ENCODE data around the gene ABTB2. TPM values are rescaled to one million over a fixed set of nuclear protein-coding genes. Genes with fewer than 3 reads are reported as not detected.
"Not testable (repeated sequence)": the region's sequence is repeated elsewhere in the genome, so short reads cannot be mapped to it uniquely, and the experiment has no call there.

ABTB2 gene
- polyA plus RNA-seq (2013, experiment 1 of 2; ENCODE audit: insufficient read length), result 2.2 TPM
- polyA plus RNA-seq (2013, experiment 2 of 2; ENCODE audit: insufficient read length), result 2.0 TPM

GRCh38 chr11:34357701-34358257 is at the start of gene ABTB2:
Gene ABTB2 (minus strand): TSS chr11:34358010.
- peak; percentile 98 for DNase-seq

DNA sequence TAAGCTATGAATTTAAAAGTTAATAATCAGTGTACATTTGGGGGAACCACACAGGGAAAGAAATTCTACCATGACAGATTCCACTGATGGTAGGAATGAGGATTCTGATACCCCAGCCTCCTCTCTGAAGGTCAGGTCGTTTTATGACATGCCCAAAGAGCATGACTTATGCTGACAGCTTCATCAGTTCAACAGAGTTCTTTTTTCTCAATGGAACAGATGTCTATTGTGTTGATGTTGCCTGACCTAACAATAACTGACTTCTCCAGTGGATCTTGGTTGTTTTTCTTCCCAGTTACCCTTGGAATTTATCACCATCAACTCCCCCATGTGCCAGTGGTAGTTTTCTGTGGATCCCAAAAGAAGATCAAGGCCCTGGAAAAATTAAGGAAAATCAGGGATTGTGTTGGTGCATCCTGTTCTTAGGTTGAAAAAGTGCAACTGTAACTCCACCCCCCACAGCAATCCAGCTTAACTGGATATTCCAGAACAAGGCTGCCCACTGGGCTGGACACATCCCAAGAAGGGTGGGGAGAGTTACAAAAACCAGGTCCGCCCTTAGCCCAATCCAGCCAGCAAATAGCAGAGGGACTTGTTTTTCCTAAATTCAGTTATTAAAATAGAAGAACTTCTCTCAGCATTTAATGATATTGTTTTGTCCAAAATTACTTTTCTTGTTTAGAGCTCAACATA is 49.5 kb upstream of the ABTB2 start:
- no peak for DNase-seq

DNA sequence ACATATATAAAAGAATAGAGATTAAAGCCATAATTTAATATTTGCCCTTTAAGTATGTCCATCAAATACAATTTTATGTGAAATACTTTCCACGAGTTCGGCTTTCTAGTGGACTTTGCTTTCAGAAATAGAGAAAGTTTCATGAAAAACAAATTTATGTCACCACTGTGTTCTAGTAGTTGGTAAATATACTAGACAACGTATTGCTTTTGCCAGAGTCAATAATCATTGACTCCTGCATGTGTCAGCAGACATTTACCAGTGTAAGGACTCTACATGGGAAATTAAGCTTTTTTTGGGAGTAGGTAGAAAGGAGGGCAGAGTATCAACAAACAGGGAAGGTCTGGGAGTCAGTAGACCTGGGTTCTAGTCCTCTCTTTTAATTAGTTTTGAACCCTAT is 48.6 kb upstream of the ABTB2 start:
- DNase-seq, result no peak

- DNase-seq, result peak; percentile 56
Observed at GRCh38 chr11:34405079-34405858, 47.5 kb upstream of the ABTB2 start.

GRCh38 chr11:34404280-34404679 is 46.5 kb upstream of the ABTB2 start:
- no peak for DNase-seq

DNA sequence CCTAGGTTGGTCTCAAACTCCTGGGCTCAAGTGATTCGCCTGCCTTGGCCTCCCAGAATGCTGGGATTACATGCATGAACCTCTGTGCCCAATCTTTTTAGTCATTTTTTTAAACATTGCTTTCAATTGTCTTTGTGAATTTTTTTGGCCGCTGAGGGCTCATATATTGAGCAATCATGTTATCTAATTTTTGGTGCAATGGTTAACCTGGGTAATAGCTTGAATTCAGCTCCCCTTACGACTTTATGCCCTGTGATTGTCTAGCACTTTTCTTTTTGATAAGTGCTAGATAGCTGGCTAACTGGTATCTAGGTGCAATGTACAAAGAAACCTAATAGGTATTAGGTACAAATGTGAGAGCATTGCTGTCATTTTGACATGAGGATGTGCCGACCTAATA is 45.6 kb upstream of the ABTB2 start:
- no peak for DNase-seq

- DNase-seq, result no peak
Observed at GRCh38 chr11:34397811-34398210, 40.0 kb upstream of the ABTB2 start.

- no peak for DNase-seq
Observed at GRCh38 chr11:34397120-34397519, 39.3 kb upstream of the ABTB2 start.

DNA sequence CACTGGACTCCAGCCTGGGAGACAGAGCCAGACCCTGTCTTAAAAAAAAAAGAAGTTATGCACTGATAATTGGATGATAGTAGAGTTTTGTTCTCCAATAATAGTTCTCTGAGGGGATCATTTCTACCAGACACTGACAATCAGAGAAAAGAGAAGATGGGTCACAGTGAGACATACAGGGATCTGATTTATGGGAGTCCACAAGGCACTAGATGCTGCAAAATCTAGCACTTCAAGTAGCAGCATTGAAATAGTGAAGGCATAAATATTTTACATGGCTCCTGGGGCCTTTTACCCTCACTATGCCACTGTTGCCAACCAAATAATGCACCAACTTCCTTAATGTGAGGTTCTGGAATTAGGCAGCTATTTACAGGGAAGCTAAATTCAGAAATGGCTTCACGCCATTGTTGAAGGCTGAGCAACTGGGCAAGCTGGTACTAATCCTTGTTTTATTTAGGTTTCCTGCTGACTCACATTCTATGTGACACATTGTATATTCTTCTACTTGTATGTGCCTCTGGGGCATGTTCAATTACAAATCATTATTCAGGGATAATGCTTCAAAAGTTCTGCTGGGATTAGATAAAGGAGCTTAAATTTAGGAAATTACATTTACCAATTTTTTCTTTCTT is 38.2 kb upstream of the ABTB2 start:
- peak; percentile 59 for DNase-seq

DNA sequence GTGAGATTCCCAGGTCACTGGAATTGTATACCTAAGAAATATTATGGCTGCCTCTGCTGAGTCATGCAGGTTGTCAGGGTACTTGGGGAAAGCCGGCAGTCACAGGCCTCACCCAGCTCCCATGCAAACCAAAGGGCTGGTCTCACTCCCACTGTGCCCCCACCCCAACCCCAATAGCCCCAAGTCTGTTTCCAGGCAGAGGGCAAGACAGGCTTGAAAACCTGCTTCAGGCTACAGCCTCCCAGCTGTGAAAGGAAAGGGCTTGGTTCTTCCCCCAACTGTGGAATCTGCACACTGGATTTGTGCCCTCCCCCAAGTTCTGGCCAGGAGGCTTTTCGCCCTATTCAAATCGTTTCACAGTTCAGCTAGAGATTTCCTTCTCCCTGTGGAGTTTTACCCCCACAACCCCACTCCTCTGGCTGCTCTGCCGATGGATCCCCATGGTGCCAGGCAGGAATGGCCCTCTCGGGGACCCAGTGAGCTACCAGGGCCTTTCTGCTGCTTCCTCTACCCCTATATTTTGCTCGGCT is 37.0 kb upstream of the ABTB2 start:
- no peak for DNase-seq

DNA sequence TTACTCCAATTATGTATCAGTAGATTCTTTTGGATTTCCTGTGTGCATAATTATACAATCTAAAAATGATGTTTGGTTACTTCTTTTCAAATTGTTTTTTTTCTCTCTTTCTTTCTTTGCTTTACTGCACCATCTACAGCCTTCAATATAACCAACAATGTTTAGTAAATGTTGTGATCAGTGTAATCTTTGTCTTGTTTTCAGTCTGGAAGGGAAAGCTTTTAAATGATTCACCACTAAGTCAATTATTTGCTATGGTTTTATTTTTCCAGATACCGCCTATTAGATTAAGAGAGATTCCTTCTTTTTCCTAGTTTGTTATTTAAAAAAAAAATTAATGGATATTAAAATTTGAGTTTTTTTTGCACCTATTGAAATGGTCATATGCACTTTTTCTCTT is 29.8 kb upstream of the ABTB2 start:
- no peak for DNase-seq

DNA sequence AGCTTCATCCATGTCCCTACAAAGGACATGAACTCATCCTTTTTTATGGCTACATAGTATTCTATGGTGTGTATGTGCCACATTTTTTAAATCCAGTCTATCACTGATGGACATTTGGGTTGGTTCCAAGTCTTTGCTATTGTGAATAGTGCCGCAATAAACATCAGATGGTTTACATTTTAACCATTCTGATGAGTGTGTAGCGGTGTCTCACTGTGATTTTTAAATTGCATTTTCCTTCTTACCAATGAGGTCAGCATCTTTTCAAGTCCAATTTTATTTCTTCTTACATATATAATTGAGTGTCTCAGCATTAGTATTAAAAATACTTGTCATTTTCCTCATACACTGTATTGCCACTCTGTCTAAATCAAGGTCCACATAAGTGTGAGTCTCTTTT is 28.5 kb upstream of the ABTB2 start:
- not testable (repeated sequence) for DNase-seq

DNA sequence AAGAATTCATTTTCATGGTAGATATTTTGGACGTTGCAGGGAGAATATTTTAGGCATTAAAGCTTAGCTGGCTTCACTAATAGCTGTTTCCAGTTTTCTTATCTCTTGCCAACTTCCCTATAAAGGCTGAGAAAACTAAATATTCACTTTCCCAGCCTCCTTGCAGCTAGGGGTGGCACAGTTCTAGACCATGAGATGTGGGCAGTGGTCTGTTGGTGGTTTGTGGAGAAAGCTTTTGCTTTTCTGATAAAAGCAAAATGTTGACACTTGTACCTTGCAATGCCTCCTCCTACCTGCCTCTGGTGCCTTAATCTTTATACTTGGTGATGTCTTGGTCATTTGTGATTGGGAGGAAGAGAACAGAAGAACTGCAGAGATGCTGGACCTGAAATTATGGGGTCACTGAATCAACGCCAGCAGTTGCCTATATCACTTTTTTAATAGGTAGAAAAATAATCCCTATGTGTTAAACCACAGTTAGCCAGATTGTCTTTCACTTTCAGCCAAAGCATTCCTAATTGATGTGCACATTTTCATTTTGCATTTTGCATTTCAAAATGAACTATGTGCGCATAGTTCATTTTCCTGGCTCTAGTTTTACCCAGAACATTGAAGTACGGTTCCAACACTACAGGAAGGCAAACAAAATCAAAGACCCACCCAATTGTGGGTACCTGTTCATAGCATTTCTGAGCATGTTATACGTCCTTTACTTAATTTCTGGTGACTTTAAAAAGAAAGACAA is 24.9 kb upstream of the ABTB2 start:
- no peak for DNase-seq

DNA sequence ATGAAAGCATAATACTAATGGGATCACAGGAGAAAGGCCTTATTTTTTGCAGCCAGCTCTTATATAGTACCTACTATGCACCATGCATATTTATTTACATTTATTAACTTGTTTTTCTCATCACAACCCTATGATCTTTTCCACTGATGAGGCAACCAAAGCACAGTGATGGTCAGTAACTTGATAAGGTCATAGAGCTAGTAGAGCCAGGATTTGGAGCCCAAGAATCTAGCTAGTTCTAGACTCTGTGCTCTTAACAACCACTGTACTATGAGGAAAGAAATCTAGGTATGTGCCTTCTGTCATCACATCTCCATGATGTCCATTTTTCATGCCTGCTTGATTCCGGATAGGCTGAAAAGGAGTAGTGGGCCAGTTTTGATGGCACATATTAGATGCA is 24.0 kb upstream of the ABTB2 start:
- no peak for DNase-seq

GRCh38 chr11:34380696-34381095 is 22.9 kb upstream of the ABTB2 start:
- peak; percentile 77 for DNase-seq

GRCh38 chr11:34379539-34379938 is 21.7 kb upstream of the ABTB2 start:
- no peak for DNase-seq

DNA sequence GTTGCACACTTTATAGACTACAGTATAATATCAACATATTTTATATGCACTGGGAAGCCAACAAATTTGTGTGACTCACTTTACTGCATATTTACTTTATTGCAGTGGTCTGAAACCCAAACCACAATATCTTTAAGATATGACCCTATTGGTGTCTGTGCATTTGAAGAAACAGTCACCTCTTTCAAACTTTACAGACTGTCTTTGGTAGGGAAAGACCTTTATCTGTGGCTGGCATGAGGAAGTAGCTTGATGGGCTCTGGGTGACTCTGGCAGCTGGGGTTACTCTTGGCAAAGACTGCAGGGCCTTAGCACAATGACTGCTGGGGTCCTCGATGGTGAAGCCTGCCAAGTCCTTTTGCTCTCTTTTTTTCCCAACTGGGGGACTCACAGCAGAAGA is 21.3 kb upstream of the ABTB2 start:
- peak; percentile 72 for DNase-seq

DNA sequence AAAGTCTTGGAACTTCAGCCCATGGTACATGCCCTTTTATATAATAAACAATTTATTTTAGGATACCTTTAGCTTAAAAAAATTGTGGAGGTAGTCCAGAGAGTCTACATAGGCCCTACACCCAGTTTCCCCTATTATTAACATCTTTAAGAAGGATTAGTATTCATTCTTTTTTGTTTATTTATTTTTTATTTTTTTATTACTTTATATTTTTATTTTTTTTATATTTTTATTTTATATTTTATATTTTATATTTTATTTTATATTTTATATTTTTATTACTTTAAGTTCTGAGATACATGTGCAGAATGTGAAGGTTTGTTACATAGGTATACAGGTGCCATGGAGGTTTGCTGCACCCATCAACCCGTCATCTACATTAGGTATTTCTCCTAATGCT is 15.9 kb upstream of the ABTB2 start:
- DNase-seq, result no peak

DNA sequence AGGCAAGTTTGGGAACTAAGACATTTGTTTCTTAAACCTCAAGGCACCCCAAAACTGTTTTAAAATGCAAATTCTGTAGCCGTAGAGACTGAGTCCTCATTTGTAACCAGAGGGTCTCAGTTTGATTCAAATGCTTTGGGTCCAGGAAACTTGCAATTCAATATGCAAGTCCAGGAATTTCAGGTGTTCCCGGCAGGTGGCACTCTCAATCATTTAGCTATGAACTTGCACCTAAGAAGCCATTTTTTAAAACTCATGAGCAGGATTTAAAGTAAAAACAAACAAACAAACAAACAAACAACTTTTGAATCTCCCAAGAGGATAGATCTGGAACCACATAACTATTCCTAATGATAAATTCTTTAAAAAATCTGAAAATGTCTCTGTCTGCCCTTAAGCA is 8.7 kb upstream of the ABTB2 start:
- DNase-seq, result no peak

DNA sequence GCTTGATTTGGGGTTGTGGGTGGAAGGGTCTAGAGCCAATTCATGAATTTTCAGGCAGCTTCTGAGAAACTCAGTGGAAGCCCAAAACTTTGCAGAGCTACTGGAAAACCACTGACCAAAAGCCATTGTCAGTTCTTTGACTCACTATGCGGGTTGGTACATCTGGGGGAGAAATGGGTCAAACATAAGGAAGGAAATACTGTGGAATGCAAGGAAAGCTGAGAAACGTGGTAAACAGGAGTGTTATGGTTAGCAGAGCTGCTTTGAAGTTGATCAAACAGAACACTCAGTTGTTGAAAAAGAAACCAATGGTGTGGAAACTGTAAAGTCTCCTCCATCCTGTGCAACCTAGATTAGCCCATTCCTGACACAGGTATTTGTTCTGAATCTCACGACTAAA is 6.3 kb upstream of the ABTB2 start:
- DNase-seq, result no peak

- DNase-seq, result no peak
Observed at GRCh38 chr11:34363363-34364084, 5.7 kb upstream of the ABTB2 start.

GRCh38 chr11:34360046-34360445 is 2.2 kb upstream of the ABTB2 start:
- DNase-seq, result no peak

Data from fibroblast of skin of scalp (primary cell).